ENCODE measurements around the gene LOXL4. TPM values are rescaled to one million over a fixed set of nuclear protein-coding genes. Genes with fewer than 3 reads are reported as not detected.

The LOXL4 gene
- total RNA-seq, 4 donors from 2014 or later, result 4.1 to 14.9 (median 10.1) TPM

DNA sequence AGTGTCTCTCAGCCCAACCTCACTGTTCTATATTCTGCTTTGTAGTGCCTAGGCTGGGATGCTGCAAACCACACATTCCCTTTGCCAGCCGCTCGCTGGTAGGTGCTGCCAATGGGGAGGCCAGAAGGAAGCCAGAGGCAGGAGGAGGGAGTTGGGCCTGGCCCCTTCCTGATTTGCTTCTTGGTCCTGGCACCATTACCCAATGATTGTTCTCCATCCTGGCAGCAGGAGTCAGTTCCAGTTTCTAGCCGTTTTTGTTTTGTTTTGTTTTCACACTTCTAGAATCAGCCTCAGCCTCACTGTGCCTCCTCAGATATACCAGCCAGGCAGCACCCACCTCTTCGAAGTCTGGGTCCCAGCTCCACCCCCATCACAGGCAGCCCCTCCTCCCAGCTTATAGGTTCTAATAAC is 27.4 kb upstream of the LOXL4 start:
- H3K36me3 ChIP-seq, result no peaks in the 10 kb centered on the region
- H3K4me1 ChIP-seq, result peaks cover 0 to 30% (median 5%) of the 10 kb centered on the region in 4 donors
- WGBS, 2 donors, result 53% methylated on average over 4 of the region's 4 CpGs
- H3K9me3 ChIP-seq, result no peaks in the 10 kb centered on the region
- no peaks in the 10 kb centered on the region for H3K27me3 ChIP-seq
- no peak overlapping the region for H3K4me3 ChIP-seq
- DNase-seq (ENCODE audit: low spot score in 2 of 2), result no peak
- TF ChIP-seq, protein P1, sequence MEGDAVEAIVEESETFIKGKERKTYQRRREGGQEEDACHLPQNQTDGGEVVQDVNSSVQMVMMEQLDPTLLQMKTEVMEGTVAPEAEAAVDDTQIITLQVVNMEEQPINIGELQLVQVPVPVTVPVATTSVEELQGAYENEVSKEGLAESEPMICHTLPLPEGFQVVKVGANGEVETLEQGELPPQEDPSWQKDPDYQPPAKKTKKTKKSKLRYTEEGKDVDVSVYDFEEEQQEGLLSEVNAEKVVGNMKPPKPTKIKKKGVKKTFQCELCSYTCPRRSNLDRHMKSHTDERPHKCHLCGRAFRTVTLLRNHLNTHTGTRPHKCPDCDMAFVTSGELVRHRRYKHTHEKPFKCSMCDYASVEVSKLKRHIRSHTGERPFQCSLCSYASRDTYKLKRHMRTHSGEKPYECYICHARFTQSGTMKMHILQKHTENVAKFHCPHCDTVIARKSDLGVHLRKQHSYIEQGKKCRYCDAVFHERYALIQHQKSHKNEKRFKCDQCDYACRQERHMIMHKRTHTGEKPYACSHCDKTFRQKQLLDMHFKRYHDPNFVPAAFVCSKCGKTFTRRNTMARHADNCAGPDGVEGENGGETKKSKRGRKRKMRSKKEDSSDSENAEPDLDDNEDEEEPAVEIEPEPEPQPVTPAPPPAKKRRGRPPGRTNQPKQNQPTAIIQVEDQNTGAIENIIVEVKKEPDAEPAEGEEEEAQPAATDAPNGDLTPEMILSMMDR (IDR thresholded peaks at IDR 0.05), result no peak
- TF ChIP-seq POLR2A (IDR thresholded peaks at IDR 0.05), result no peak
- no peak overlapping the region for H3K27ac ChIP-seq

DNA sequence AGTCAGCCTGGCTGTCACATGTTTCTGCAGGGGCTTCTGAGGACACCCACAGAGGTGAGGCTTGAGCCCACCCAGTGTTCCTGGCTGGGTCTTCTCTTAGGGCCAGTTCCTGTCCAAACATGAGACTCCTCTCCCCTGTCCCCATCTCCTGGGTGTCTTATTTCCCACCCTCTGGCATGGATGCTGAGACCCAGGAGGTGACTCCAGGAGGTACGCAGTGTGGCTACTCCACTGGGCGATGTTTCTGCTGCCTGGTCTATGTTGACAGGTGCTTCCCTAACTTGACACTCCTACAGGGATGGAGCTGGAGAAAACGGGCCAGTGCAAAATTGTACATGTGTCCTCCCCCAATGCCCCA is 26.3 kb upstream of the LOXL4 start:
- Histone ChIP-seq H3K9me3 (no peaks in the 10 kb centered on the region), H3K4me1 (peaks cover 0 to 30% (median 5%) of the 10 kb centered on the region in 4 donors), H3K27me3 (no peaks in the 10 kb centered on the region), H3K36me3 (no peaks in the 10 kb centered on the region), H3K4me3 (no peak overlapping the region), H3K27ac (peak overlapping the region in 1 of 4 donors; percentile 10)
- 78 to 81% methylated on average over 3 of the region's 3 CpGs for WGBS, 2 donors
- DNase-seq (ENCODE audit: low spot score in 2 of 2), result no peak
- no peak for TF ChIP-seq POLR2A (IDR thresholded peaks at IDR 0.05)
- TF ChIP-seq, protein P1 (IDR thresholded peaks at IDR 0.05), result no peak
- no peak for TF ChIP-seq EP300 (IDR thresholded peaks at IDR 0.05)

DNA sequence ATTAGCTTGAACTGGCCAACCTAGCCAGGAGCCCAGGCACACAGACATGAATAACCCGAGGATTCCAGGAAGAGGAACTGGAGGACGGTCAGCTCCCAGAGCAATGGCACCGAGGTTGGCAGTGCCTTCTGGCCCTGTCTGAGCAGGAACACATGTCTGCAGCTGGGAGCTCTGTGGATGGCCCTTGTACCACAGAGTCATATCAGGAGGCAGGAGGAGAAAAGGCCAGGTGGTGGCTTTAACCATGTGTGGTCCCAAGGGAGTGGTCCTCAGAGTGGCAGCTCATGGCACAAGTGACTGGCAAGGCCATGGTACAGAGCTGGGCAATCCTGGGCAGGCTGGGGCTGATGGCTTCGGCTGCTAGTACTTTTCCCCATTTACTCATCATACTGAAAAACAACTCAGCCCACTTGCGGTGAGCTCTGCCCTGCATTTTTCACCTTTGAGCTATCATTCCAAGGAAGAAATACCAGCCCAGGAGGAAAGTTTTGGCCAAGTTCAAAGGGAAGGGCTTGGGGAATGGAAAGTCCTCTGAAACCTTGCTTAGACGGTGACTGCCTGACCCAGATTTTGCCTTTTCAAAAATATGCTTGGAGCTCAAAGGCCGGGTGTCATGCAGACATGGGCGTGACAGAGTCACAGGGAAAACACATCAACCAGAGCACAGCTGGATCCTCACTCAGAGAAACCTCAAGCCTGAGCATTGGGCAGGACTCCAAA is 25.7 kb upstream of the LOXL4 start:
- Histone ChIP-seq H3K4me1 (peaks cover 0 to 30% (median 5%) of the 10 kb centered on the region in 4 donors), H3K36me3 (no peaks in the 10 kb centered on the region), H3K9me3 (no peaks in the 10 kb centered on the region), H3K27ac (peak overlapping the region in 2 of 4 donors; percentile 51 to 55), H3K27me3 (no peaks in the 10 kb centered on the region), H3K4me3 (no peak overlapping the region)
- peak in 1 of 2 donors; percentile 31 for TF ChIP-seq EP300 (IDR thresholded peaks at IDR 0.05)
- TF ChIP-seq, protein P1 (IDR thresholded peaks at IDR 0.05), result no peak
- DNase-seq (ENCODE audit: low spot score in 2 of 2), result peak; percentile 35 to 50
- WGBS, 2 donors, result 61 to 62% methylated on average over 8 of the region's 8 CpGs

DNA sequence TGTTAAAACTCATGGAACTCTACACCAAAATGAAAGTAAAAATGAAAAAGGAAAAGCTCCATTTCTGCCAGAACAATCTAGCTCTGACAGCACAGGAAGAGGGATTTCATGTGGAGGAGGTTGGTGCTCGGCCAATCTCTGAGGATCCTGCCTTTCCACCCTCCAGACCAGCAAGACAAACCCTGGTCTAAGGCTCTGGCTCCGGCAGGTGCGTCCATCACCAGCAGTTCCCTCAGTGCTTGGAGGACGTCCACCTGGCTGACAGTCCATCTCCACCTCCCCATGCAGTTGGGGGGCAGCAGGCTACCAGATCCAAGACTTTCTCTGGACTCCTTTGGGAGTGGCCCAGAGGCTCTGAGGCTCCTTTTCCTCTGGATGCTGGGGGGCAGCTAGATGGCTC is 25.0 kb upstream of the LOXL4 start:
- Histone ChIP-seq H3K9me3 (no peaks in the 10 kb centered on the region), H3K36me3 (no peaks in the 10 kb centered on the region), H3K4me3 (no peak overlapping the region), H3K4me1 (peaks cover 0 to 30% (median 5%) of the 10 kb centered on the region in 4 donors), H3K27ac (peak overlapping the region in 2 of 4 donors; percentile 51 to 55), H3K27me3 (no peaks in the 10 kb centered on the region)
- WGBS, 2 donors, result 68% methylated on average over 4 of the region's 4 CpGs
- no peak for DNase-seq (ENCODE audit: low spot score in 2 of 2)
- TF ChIP-seq EP300 (IDR thresholded peaks at IDR 0.05) (no peak), POLR2A (IDR thresholded peaks at IDR 0.05) (no peak)
- TF ChIP-seq, protein P1 (IDR thresholded peaks at IDR 0.05), result no peak

DNA sequence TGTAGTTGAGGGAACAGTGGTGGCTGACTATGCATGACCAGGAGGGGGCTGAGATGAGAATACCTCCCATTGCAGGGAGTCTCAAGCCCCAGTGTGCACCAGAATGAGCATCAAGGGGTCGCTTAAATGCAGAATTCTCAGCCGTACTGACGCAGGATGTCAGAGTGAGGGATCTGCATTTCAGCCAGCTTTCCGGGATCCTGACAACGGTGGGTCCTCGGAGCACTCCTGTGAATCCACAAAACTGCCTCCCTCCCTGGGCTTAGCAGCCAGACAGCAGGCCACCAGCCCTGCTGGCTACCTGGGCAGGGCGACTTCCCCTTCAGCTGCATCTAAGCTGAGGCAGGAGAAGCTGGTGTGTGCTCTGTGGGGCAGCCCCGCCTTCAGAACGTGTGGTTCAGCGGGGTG is 21.8 kb upstream of the LOXL4 start:
- Histone ChIP-seq H3K27me3 (no peaks in the 10 kb centered on the region), H3K36me3 (no peaks in the 10 kb centered on the region), H3K4me3 (no peak overlapping the region), H3K27ac (no peak overlapping the region), H3K4me1 (peaks cover 0 to 32% (median 5%) of the 10 kb centered on the region in 4 donors), H3K9me3 (no peaks in the 10 kb centered on the region)
- no peak for TF ChIP-seq EP300 (IDR thresholded peaks at IDR 0.05)
- TF ChIP-seq, protein P1 (IDR thresholded peaks at IDR 0.05), result no peak
- TF ChIP-seq POLR2A (IDR thresholded peaks at IDR 0.05), result no peak
- DNase-seq (ENCODE audit: low spot score in 2 of 2), result no peak
- 81% methylated on average over 8 to 10 of the region's 10 CpGs for WGBS, 2 donors
